Suprapubic skin (tissue), 3 donors: ENCODE results near the gene UGT2B17.
"Not testable (repeated sequence)": the region's sequence is repeated elsewhere in the genome, so short reads cannot be mapped to it uniquely, and the experiment has no call there.

Experiments used
- CTCF ChIP-seq, 2 donors: fragments of 200-600 bp in 1 of 2; fragments of 450-650 bp in 1 of 2; sonication (generic) in 1 of 2; IDR thresholded peaks; one replicate each; pipeline ENCODE4 v1.5.1; 2016 to 2019; ENCODE audit warnings: antibody characterized with exemption in 2 of 2, mild to moderate bottlenecking in 1 of 2, moderate library complexity in 1 of 2
- EP300 ChIP-seq: sonication (generic); formaldehyde crosslinking; IDR thresholded peaks from one replicate; pipeline ENCODE4 v1.6.1; 2017; ENCODE audit warnings: antibody characterized with exemption

- not testable (repeated sequence) for TF ChIP-seq CTCF (IDR thresholded peaks at IDR 0.05); EP300
These were observed 46.6 kb upstream of the UGT2B17 start for GRCh38 chr4:68622731-68623130.
